TTC549 (cell line): ENCODE data around the gene APBA3.

Experiments
- FAIRE-seq: peaks from 2 replicates; lab custom pipeline; 2012; peaks lifted over from hg19 to GRCh38; lab: Jason Lieb, UNC

Gene APBA3

DNA sequence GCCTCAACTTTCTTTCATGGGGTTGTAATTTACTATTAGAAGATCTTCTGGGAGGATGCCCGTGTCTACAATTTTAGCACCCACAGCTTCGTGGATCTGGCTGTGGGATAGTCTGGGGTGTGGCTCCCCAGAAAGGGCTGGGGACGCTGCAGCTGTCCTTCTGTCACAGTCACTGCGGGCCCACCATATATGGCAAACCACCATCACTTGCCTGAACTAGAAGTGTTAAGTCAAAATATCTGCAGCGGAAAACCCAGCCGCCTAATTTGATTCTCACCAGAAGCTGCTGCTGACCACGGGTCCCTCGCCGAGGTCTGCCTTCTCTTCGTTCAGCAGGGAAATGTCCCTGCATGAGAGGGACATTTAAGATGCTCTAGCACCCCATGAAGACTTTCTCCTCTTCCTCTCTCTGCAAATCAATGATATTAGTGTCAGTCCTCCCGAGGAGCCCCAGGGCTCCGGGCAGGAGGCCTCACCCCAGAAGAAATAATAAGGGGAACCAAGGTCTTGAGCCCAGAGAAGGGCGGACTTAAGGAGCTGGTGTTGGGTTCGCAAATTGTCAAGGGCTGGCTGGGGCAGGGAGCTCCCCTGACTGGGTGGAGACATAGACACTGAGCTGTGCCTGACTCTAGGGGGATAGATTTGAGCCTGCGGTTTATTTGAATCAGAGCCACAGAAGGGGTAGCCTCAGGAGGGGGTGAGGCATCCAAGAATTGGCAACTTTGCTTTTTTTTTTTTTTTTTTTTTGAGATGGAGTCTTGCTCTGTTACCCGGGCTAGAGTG is 27.7 kb upstream of the APBA3 start:
- no peak for FAIRE-seq

DNA sequence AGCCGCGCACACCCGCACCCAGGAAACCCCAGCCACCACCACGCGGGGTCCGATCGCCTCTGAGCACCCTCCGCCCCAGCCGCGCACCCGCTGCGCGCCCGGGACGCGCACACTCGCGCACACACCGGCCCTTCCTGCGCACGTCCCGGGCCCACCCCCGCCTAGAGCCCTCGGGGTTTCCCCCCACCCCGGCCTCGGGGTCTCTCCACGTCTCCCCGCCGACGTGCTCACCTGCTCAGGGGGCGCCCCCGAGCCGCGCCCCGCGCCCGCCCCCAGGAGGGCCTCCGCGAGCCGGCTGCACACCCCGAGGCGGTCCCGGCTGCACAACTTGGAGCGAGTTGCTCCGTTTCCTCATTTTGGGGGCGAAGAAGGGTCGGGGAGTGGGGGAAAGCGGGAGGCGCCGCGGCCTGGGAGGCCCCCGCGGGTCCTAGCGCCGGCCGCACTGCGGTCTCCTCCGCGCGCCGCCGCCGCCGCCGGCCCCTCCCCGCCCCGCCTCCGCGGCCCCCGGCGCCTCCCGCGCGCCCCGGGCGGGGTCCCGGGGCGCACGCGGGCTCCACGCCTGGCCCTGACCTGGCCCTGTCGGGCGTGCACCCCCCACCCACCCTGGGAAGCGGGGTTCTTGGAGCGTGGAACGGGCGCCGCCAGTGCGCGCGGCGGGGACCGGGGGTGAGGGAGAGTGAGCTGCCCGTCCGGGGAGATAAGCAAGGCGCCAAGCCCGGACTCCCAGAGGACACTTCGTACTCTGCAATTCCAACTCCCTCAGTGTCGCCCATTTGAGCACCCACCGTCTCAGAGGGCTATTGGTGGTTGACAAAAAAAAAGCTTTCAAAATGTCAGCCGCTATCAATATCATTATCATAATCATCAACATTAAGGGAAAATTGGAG is 24.7 kb upstream of the APBA3 start, which contains the start of gene MATK:
TSS of gene MATK (minus strand) at position 444 of the 887 bp plus-strand sequence. CDS start 1,246 bp downstream, outside the sequence.
- no peak for FAIRE-seq

DNA sequence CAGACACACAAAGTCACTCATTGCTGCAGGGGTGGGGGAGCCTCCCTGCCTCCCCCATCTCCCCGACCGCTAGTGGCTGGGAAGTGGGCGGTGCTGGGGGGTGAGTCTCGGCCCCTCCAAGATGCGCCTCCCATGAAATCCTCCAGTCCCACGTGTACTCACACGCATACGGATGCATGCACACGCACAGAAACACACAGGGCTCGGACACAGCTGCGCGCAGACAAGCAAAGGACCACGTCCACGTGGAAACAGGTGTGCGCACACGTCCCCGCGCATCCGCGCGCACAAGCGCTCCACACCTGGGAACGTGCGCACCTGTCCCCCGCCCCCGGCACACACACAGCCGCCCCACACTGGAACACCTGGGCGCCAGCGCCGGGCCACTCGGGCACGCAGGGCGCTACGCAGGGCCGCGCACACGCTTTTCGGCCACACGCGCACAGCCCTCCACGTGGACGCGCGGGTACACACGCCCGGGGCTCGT is 24.0 kb upstream of the APBA3 start:
- FAIRE-seq = no peak

DNA sequence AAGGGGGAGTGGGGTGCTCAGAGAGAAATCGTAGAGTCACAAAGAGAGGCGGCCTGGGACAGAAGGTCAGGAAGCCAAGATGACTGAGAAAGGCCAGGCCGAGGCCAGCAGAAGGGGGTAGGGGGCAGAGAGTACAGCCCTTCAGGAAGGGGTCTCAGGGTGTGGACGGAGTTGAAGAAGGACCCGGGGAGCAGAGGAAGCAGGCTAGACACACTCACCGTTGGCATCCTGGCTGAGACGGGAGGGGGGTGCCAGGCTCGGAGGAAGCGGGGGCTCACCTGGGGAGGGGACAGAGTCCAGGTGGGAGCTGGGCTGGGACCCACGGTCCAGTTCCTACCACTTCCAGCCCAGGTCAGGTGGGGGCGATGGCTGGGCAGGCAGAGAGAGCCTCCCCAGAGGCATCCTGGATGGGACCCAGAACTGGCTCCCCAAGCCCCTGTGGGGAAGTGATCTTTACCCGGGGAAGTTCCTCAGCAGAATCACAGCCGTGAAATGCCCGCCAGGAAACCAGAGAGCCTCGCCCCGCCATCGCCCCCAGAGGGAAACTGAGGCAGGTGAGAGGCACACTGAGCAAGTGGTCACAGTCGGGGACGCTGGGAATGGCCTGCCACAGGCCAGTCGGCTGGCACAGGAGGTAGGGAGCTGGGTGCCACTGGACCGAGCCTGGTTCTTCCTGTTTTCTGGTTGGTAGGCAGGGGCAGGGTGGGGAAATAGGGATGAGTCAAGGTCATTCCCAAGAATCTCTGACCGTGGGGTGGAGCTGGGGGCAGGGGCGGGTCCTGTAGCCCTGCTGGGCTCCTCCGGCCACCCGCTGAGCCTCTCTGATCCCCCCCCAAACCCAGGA is 23.3 kb upstream of the APBA3 start:
- no peak for FAIRE-seq

DNA sequence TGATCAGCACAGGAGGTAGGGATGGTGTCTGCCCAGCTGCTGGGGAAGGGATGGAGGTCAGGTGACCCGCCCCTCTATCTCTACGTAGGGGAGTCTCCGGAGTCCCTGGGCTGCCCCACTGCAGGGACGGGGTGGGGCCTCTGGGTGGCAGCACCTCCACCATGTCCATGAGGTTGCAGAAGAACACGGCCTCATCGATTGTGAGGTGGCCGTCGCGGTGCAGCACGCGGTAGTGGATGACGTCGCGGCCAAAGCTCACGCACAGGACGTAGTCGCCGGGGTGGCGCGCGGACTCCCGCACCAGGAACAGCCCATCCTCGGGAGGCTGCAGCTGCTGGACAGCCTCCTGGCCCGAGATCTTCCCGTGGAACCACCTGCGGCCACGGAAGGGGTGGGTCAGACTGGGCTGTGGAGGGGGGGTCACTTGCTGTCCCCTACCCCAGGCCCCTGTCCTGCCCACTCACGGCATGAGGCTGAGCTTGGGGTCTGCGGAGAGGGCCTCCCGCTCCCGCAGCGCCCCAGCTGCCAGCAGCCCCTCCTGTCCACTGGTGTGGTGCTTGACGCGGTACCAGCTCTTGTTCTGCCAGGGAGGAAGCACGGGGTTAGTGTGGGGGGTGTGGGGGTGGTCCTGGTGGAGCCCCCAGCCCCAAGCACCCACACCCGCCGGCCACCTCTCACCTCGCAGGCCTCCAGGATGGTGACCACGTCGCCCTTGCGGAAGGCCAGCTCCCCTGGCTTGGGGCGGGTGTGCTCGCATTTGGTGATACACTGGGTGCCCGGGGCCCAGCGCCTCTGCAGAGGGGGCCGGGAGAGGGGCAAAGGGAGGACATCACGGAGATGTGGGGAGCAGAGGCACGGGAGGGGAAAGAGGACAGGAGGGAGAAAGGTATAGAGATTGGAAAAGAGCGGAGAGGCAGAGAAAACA is 22.4 kb upstream of the APBA3 start:
- FAIRE-seq = no peak

DNA sequence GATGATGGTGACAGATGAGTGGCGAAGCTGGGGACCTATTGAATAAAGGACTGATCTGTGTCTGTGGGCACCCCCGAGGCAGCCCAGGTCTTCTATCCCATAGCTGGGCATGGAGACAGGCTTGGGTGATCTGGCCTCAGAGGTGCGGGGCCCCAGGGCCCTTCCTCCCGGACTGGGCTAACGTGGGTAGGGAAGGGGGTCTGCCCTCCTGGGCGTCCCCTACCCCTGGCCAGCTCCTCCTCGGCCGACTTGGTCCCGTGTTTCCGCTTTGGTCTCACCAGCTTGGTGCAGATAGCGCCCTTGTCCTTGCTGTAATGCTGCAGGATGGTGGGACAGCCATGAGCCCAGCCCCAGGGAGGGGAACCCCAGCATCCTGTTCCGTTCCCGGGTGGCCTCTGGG is 21.4 kb upstream of the APBA3 start:
- no peak for FAIRE-seq

DNA sequence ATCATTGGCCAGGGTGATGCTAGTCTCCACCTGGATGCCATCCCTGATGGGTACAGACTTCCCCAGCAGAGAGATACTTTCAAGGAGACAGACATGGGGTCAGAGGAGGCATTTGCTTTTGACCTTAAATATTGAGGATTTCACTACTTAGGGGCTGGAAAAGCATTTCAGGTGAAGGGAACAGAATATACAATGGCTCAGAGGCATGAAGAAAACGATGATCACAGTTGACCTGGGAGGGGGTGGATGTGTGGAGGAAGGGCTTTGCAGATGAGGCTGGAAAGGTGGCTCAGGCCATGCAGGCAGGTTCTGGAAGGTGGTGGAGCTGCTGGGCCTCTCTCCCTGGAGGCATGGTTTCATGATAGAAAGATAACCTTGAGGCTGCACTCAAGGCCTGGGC is 20.8 kb upstream of the APBA3 start:
- FAIRE-seq = no peak

DNA sequence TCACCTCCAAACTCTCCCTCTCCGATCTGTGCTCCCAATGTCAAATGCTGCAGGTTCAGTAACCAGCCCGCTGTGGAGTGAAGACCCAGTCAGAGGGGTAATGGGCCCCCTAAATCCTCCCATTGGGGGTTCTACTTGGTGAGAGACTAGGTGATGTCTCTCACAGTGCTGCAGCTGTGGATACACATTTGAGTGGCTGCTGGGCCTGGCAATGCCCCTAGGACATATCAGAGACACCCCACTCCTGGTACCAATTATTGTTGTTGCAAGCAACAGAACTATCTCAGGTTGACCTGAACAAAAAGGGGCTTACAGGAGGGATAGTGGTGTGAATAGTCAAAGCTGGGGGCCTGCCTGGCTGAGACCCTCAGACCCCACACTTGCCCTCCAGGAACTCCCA is 20.1 kb upstream of the APBA3 start:
- no peak for FAIRE-seq

DNA sequence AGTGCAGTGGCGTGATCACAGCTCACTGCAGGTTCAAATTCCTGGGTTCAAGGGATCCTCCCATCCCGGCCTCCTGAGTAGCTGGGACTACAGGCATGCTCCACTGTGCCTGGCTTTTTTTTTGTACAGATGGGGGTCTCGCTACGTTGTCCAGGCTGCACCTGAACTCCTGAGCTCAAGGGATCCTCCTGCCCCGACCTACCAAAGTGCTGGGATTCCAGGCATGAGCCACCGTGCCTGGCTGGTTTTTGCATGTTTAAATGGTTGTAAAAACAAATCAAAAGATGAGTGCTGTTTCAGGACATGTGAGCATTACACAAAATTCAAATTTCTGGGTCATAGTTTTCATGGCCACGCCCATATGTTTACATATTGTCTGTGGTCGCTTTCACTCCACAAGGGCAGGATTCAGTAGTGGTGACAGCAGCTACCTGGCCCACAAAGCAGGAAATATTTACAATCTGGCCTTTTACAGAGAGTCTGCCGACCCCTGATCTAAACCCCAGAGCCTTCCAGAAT is 19.4 kb upstream of the APBA3 start:
- FAIRE-seq = no peak

DNA sequence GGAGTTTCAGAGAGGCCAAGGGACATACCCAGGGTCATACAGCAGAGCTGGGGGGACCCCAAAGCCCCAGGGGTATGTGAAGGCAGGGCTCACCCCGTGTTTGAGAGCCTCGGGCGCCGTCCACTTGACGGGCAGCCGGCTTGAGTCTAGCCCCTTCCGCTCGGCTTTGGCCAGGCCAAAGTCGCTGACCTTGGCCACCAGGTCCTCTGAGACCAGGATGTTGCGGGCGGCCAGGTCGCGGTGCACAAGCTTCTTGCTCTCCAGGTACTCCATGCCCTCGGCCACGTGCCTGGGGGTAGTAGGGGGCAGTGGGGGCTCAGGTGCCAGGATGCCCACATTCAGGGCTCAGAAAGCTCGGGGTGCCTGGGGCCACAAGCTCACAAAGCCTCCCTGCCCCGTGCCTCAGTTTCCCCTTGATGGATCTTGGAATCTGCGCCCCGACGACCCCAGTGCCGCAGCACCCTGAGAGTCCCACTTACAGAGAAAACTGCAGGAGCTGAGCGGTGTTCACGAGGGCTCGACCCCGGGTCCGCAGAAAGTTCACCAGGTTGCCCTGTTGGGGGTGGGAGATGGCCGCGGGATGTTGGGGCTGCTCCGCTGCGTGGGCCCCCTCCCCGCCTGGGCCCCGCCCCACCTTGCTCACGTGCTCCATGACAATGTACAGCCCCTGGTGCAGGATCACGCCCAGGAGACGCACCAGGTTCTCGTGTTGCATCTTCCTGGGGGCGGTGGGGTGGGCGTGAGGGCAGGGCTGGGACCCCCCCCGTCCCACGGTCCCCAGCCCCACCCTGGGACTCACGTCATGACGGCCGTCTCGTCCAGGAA is 17.6 kb upstream of the APBA3 start:
- FAIRE-seq = no peak

DNA sequence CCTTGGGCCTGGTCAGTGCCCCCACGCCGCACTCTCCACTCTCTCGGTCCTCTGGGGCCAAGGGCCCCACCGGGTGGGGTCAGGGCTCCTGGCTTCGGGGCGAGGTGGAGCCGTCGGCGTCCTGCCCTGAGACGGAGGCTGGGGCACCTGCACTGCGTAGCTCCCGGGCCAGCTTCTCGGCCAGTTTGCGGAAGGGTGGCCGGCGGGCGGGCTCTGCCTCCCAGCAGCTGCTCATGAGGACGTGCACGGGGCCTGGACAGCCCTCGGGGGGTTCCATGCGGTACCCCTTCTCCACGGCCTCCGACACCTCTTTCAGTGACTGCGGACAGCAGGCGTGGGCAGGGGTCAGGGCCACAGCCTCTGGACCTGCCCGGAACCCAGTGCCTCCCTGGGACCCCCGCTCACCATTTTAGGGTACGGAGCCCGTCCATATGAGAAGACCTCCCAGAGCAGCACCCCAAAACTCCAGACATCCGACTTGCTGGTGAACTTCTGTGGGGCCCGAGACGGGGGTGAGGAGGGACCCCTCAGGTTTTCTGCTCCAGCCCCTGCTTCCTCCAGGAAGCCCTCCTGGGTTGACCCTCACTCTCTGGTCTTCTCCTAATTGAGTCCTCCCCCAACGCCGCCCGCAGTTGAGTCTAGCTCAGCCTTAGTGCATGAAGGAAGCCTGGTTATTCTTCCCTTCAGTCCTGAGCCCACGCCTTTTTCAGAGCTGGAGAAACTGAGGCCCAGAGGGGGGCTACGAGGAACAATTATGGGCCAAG is 16.8 kb upstream of the APBA3 start:
- no peak for FAIRE-seq

DNA sequence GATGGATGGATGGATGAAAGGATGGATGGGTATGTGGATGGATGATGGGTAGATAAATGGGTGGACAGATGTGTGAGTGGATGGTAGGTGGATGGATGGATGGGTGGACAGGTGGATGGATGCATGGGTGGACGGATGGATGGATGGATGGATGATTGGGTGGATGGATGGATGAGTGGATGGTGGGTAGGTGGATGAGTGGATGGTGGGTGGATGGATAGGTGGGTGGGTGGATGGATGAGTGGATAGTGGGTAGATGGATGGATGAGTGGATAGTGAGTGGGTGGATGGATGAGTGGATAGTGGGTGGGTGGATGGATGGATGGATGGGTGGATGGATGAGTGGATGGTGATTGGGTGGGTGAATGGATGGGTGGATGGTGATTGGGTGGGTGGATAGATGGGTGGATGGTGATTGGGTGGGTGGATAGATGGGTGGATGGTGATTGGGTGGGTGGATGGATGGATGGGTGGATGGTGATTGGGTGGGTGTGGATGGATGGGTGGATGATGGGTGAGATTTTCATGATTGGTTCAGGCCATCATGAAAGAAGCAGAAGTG is 15.1 kb upstream of the APBA3 start:
- no peak for FAIRE-seq

DNA sequence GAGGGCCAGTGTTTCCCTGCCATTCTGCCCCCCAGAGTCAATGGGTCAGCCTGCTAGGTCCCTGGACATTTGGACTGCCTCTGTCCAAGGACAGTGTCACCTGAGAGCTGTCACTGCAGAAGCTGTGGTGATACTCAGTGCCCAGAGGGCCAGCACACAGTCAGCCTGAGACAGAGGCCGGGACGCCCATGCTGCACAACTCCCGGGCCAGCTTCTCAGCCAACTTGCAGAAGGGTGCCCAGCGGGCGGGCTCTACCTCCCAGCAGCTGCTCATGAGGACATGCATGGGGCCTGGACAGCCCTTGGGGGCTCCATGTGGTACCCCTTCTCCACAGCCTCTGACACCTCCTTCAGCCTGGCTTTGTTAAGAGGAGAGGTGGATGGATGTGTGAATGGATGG is 14.3 kb upstream of the APBA3 start:
- FAIRE-seq = no peak

DNA sequence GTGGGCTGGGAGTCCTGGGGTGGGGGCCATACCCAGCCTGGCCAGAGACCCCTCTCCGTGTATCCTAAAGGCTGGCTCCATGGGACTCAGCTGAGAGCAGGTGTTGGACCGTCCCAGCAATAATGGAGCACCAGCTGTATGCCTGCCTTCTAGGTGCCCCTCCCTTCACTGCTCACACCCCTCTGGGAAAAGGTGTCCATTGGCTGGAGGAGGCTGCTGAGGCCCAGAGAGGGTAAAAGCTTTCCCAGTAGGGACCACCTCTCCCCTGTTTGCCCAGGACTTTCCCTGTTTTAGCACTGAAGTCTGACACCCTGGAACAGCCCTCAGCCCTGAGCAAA is 13.9 kb upstream of the APBA3 start:
- no peak for FAIRE-seq

DNA sequence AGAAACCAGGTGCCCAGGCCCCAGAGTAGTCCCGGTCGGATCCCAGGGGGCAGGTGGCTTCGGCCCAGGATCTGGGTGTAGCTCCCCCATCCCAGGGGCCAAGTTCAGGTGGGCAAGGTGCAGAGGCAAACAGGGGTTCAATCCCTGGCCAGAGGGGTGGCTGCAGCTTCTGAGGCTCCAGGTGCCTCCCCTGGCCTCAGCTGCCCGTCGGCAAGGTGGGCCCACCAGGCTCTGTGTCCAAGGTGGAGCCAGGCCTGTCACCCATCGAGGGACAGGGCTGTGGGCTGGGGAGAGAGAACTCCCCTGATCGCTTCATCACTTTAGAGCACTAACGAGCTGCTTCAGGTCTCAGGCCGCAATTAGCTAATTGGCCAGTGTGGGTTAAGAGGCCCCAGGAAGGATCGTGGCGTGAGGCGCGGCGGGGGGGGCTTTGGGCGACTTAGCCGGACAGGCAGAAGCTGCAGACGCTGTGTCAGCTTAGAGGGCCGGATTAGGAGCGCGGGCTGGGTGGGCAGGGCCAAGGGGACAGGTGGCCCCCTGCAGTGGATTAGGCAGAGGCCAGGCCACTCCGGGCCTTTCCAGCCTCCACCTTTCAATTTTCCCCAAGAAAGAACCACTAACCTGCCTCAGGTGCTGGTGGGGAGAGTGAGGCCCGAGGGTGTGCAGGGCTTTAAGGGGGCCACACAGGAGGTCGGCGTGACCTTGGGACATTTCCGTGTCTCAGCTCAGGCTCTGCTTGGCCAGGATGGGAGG is 13.3 kb upstream of the APBA3 start:
- FAIRE-seq = no peak

DNA sequence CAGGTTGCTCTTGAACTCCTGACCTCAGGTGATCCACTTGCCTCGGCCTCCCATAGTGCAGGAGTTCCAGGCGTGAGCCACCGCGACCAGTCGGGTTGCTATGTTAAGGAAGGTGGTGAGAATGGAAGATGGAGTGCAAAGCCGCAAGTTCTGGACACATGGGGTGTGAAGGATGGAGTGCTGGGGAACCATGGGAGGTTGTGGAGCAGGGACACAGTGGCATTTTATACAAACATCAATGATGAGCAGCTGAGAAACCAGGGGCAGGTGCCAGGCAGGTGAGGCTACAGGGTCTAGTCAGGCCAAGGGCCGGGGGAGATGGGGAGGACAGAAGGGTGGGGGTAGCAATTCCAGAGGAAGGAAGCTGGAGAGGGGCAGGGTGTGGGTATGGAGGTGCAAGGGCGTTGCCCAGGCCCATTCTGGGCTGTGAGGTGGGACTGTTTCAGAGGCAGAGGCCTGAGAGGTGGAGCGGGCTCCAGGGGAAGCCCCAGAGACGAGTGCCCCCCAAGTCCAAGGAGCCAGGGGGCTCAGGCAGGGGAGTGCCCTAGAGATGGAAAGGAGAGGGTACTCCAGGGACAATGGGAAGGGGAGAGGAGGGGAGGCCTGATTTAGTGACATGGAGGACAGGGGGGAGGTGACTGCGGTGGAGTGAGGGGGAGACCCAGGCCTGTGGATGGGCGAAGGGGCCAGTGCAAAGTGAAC is 12.5 kb upstream of the APBA3 start:
- FAIRE-seq = no peak

DNA sequence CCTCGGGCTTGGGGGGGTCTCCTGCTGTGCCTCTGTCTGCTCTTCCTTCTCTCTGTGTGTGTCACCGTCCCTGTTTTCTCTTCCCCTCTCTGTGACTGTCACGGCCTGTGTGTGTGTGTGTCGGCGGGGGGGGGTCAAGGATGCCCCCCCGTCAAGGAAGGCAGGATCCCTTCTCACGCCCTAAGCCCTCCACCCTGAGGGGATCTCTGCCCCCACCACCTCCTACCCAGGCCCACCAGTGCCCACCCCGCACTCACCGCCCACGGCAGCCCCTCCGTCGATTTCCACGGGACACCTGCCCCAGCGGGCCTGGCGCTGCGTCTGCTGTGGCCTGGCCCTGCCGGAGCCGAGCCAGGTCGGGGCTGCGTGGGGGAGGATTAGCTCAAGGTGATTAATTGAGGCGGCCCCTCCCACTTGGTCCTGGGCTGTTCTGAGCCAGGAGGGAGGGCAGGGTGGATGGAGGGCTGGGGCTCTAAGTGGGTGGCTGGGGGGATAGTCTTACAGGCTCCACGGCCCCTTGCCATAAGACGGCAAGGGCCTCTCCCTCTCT is 10.5 kb upstream of the APBA3 start, which contains the start of gene RAX2:
TSS of gene RAX2 (minus strand) at position 323 of the 550 bp plus-strand sequence. CDS start 486 bp downstream, outside the sequence.
- no peak for FAIRE-seq
